Body of pancreas (tissue), 4 donors: ENCODE results near the gene GNAT3.

ENCODE experiments used
- POLR2A ChIP-seq, 3 donors: fragments of 450-650 bp; IDR thresholded peaks; one replicate each; pipeline ENCODE4 v1.6.1; 2016; ENCODE audit warnings: antibody characterized with exemption in 3 of 3, mild to moderate bottlenecking in 2 of 3
- TF ChIP-seq, protein P1 (sequence below), 7 experiments: fragments of 450-650 bp in 4 of 7; fragments of 200-600 bp in 3 of 7; sonication (generic) in 3 of 7; IDR thresholded peaks; one replicate each; pipeline ENCODE4 v1.5.1; 2016 to 2019; ENCODE audit warnings: antibody characterized with exemption in 7 of 7

DNA sequence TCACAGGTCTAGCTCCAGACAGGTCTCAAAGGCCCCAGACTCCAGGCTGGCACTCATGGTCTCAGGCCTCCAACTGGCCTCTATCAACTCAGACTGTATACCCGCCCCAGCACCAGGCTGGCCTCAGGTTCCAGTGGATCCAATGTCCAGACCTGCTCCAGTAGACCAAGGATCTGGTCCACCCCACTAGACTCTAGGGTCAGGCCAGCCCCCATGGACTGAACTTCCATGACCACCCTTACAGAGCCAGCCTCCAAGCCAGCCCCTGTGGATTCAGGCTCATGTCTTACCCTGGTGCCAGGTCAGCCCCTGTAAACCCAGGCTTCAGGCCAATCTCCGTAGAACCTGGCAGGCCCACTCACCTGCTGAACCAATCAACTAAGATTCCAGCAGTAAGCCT lies 16.8 kb upstream of the GNAT3 start:
- TF ChIP-seq, protein P1, sequence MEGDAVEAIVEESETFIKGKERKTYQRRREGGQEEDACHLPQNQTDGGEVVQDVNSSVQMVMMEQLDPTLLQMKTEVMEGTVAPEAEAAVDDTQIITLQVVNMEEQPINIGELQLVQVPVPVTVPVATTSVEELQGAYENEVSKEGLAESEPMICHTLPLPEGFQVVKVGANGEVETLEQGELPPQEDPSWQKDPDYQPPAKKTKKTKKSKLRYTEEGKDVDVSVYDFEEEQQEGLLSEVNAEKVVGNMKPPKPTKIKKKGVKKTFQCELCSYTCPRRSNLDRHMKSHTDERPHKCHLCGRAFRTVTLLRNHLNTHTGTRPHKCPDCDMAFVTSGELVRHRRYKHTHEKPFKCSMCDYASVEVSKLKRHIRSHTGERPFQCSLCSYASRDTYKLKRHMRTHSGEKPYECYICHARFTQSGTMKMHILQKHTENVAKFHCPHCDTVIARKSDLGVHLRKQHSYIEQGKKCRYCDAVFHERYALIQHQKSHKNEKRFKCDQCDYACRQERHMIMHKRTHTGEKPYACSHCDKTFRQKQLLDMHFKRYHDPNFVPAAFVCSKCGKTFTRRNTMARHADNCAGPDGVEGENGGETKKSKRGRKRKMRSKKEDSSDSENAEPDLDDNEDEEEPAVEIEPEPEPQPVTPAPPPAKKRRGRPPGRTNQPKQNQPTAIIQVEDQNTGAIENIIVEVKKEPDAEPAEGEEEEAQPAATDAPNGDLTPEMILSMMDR (IDR thresholded peaks at IDR 0.05) = no peak
- TF ChIP-seq POLR2A (IDR thresholded peaks at IDR 0.05) = no peak
